ENCODE measurements around the gene ABCC9.

- TF ChIP-seq EZH2 (IDR thresholded peaks at IDR 0.05; ENCODE audit: insufficient read depth, poor library complexity, severe bottlenecking), result no peak
- TF ChIP-seq EZH2phosphoT487 (IDR thresholded peaks at IDR 0.05; ENCODE audit: insufficient read depth, low read depth), result no peak
Observed at GRCh38 chr12:21971344-21971743, 30.1 kb upstream of the ABCC9 start.

Measured in GM23248 (cell line).